Activated T-helper 9 cell treated with anti-CD3 and anti-CD28 coated beads, Interleukin-2, amount 50 U/mL, for 16 hours (primary cell): Measurements from ENCODE around the gene GTF3C1.
A peak's percentile ranks its signal among the peaks of the same experiment; 100 is the strongest.

Source experiments
- DNase-seq: peaks from one replicate; pipeline ENCODE4 v3.0.0-alpha.2; 2020; ENCODE audit warnings: low read depth

The GTF3C1 gene

DNA sequence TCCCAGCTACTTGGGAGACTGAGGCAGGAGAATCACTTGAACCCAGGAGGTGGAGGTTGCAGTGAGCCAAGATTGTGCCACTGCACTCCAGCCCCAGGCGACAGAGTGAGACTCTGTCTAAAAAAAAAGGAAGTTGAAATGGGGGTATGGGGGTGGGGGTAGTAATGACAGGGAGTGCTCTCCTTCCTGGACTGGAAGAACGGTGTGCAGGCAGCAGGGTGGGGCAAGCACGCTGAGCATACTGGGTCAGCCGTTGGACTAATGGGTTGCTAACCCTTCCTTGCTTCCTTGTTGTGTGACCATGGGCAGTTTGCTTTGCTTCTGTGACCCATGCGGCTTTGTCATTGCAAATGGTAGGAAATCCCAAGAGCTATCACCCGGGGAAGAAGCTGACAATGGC is 16.7 kb upstream of the GTF3C1 start:
- no peak for DNase-seq

DNA sequence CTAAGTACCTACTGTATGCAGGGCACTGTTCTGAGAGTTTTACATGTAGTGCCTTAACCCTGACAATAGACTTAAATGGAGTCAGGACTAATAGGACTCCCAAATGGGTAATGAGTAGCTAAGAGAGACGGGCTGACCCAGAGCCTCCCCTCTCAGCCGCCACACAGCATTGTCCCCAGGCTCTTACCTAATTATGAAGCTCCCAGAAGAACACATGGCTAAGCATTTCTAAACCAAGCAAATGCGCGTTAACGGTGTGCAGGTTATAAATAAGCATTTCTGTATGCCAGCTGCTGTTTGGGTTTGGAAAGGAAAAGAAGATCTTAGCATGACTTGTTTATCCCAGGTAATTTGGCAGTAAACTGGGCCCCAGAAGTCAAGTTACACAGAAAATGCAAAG is 14.5 kb upstream of the GTF3C1 start:
- no peak for DNase-seq

DNA sequence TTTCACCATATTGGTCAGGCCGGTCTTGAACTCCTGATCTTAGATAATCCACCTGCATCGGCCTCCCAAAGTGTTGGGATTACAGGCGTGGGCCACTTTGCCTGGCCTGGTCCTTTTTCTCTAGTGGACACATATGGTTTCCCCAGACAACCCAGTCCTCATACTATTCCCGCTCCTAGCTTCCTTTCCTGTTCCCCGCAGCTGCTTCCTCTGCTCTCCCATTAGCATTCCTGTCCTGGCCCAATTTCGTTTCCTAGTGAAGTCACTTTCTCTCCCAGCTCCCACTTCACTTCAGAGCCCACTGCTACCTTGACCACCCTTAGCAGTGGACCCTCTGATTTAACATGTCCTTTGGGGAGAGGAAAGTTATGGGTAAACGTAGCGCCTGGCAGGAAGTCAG is 11.5 kb upstream of the GTF3C1 start:
- no peak for DNase-seq

DNA sequence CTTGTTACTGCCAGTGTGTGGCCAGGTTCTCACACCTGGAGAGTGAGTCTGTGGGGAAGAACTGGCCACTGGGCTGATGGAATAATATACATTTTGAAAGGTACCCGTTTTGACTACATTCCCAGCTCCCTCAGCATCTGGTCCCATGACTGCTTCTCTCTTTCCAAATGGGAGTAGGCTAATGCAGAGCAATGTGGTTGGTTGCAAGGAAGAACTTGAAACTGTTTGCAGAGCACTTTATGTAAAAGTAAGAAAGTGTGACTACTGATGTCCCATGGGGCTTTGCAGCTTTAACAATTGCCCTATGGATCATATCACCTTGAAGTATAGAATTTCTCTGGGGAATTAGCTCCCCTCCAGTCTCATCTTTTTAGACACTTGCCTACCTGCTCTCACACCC is 9.2 kb upstream of the GTF3C1 start:
- no peak for DNase-seq

DNA sequence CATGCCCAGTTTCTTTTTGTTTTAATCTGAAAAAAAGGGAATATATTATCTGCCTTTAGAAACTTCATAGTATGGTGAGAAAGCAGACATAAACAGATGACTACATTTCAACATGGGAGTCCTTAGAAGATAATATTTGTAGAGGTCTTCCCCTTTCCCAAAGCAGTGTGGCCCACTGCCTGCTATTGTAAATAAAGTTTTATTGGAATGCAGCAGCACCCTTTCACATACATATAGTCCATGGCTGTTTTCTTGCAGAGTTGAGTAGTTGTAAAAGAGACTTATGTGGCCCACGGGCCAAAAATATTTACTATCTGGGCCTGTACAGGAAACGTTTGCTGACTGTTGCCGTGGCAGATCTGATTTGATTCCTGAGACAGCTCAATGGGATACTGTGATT is 8.7 kb upstream of the GTF3C1 start:
- no peak for DNase-seq

DNA sequence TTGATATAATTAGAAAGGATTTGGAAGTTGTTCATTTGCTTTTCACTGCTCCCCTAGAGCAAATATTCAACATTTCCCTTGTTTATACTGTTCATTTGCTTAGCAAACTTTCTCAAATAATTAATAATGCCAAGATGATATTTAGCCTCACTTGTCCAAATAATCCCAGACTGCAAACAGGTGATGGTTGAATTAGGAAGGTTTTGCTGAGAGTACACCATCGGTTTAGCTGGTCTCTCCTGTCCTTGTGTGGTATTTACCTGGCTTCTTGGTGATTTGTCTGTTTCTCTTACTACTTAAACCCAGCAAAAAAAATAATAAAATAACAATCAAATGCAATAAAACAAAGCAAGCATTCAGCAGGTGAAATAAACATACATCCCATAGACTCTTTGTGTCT is 6.8 kb upstream of the GTF3C1 start:
- DNase-seq, result no peak

DNA sequence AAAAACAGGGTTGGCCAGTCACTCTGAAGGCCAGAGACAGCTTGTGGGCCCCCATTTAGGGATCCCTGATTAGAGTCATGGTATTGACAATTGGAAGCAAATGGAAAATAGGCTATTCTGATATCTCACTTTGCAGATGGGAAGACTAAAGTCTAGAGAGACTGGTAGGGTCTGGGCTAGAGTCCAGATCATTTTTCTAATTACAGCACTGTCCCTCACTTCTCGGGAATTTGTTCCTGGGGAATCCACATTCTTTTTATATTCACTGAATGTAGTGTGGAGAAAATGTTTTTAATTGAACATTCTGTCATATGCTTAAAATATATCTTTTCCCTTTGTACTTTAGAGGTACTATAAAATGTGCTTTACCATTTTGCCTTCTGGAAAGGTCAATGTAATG is 1.3 kb upstream of the GTF3C1 start:
- no peak for DNase-seq

DNA sequence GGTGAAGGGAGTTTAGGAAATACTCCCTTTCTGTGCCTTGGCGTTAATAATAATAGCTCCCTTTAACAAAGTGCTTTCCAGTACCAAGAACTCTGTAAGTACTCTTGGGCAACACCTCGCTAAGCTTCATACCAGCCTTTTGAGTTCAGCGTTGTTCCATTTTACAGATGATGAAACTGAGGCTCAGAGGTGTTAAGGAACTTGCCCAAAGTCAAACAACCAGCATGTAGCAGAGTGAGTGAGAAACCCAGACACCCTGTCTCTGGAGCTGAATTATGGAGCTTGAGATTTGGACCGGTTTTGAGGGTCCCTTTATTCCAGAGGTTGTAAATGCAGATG is 838 bp upstream of the GTF3C1 start:
- DNase-seq, result no peak

DNA sequence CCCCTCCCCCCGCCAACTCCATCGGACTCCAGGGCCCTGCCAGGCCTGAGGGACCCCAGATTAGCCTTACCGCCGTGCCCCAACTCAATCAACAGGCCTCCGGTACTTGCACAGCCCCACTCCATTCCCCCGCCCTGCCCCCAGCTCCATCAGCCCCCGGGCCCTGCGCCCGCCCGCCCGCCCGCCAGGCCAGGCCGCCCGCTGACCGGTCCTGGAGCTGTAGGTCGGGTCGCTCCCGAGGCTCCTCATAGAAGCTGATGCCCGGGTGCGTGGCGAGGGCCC is 308 bp downstream of the GTF3C1 start:
- peak; percentile 1 for DNase-seq

DNA sequence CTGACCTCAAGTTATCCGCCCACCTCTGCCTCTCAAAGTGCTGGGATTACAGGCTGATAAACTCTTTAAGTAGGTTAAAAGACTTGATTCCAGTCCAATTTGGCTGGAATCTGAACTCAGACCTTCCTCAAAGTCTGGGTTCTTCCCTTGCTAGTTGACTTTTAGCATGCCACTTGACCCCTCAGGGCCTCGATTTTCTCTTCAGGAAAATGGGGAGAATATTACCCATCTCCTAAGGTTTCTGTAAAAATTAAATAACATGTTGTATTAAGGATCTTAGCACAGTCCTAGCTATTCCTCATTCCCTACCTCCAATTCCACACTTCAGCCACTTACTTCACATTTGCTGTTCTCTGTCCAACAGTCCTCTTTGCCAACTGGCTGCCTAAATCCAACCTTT is 1.9 kb downstream of the GTF3C1 start:
- DNase-seq, result no peak

DNA sequence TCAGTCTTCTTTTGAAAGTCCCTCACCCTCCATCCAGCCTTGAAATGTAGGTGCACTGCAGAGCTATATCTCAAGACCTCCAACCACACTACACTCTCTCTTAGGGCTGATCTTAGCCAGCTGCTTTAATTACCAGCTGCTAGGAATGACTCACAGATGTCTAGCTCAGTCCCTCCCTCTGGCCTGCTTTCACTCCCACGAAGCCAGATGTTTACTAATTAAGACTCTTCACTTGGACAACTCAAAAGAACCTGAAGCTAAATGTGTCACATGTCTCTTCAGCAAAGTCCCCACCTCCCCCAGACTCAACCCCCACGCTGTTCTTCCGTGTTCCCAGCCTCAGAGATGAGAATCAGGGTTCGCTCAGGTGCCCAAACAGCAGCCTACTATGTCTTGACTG is 2.6 kb downstream of the GTF3C1 start:
- no peak for DNase-seq

DNA sequence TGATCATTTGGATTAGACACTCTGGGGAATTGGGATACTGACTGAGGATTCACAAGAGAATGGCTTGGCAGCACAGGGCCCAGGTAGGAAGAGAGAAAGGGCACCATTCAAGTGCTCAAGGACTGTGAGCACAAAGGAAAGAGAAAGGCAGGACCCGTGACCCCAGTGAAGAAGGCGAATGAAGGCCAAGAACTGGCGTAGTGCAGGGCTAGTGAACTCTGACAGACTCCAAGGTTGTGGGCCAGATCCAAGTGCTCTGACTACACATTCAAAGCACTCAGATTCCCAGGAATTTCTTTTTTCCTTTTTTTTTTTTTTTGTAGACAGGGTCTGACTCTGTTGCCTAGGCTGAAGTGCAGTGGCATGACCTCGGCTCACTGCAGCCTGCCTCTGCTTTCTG is 5.0 kb downstream of the GTF3C1 start:
- no peak for DNase-seq

DNA sequence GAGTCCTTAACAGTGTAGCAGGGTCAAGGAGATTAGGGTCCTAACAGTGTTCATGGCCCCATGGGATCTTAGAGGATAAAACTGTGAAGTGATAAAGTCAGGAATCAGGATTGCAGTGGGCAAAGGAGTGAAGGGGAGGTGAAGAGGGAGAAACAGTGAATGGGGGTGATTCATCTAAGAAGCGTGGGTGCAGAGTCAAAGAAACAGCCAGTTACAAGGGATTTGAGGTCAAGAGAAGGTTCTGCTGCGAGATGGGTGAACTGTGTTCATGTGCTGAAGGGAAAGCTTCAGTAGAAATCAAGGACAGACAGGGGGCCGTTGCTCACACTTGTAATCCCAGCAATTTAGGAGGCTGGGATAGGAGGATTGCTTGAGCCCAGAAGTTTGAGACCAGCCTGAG is 5.9 kb downstream of the GTF3C1 start:
- no peak for DNase-seq

DNA sequence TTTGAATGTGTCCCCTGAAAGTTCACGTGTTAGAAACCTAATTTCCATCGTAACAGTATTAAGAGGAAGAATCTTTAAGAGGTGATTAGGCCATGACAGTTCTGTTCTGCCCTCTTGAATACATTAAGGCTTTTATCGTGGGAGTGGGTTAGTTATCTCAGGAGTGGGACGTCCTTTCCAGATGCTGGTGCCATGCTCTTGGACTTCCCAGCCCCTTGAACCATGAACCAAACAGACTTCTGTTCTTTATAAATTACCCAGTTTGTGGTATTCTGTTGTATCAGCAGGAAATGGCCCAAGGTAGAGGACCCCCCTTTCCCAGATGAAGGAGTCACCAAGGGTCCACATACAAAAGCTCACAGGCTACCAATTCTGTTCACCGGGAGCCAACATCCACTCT is 10.1 kb downstream of the GTF3C1 start:
- no peak for DNase-seq

DNA sequence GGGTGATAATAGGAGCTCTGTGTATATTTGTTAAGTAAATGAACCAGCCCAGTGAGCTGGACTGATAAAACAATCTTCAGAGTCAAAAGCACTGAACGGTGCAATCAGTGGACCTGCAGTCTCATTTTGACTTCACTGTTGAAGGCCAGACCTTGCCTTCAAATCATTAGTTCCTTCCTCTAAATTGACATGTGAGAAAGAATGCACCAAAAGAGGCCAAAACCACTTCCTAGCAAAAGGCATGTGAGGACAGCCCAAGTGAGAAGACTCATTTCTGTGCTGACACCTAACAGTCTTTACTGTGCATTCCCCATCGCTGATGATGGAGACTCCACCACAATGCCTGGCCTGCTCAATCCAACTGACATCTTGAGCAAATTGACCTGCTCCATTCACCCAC is 10.6 kb downstream of the GTF3C1 start:
- DNase-seq, result no peak

DNA sequence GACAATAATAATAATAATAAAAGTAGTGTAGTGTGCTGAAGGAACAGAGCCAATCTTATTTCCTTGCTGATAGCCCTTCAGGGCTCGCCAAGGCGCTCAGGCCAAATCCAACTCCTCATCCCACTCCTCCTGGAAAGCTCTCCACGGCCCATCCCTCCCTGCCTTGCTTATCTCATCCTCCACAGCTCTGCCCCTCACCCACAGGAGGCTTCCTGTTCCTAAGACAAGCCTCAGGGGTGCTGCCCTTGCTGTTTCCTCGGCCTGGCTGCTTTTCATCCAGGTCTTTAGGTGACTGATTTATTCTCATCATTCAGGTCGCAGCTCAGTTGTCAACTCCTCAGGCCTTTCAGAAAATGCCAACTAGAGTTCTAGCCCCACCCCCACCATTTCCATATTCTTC is 11.2 kb downstream of the GTF3C1 start:
- no peak for DNase-seq

DNA sequence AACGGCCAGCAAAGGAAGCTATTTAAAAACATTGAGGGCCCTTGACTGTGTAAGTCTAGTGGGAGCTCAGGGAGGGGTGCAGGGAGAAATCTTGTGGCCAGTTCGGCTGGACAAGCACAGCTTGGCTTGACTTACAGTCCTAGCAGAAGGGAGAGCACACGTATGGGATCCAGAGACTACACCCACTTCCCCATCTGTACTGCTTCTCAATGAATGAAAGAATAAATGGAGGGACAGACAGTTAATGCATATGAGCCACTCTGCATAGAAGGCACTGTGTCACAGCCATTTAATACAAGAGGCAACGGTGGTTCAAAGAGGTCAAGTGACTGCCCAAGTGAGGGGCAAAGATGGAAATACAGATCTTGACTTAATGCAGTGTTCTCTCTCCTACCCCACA is 15.5 kb downstream of the GTF3C1 start:
- no peak for DNase-seq

DNA sequence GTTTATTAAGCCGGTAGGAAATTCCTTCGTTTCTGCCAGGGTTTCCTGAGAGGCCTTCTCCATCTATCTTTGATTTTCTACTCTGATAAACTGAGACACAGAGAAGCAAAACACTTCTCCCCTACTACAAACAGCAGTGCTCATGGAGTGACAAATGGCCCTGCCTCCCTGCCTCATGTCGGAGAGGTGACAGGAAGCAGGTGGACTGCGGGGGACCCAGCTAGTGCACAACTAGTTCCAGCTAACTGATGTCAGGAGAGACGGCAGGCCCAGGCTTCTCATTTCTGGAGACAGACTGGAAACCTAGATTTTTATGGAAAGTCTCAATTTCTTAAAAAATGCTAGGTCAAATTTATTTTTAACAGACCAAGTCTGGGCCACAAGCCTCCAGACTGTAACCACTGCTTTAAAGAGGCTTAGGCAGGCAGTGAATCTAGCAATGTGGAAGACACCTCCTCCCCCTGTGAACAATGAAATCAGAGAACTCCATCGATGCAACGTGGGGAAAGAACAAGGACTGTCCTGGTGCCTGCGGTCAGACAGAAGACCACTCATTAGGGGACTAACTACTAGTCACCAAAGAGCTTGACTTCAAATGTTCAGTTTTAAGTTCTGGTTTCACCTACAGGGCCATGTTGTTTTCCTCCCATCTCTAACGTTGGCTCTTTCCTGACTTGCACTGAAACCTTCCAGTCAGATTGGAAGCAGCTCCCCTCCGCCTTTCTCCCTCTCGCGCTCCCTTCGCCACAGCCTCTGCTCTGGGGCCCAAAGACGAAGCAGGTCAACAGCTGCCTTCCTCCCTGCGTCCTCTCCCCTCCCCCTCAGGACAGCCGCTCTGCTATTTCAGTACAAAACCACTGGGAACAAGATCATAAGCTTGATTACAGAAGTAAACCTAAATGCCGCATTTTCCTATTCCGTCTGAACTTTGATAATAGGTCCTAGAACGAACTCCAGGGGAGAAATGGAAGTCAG is 17.6 kb downstream of the GTF3C1 start:
- DNase-seq, result no peak

DNA sequence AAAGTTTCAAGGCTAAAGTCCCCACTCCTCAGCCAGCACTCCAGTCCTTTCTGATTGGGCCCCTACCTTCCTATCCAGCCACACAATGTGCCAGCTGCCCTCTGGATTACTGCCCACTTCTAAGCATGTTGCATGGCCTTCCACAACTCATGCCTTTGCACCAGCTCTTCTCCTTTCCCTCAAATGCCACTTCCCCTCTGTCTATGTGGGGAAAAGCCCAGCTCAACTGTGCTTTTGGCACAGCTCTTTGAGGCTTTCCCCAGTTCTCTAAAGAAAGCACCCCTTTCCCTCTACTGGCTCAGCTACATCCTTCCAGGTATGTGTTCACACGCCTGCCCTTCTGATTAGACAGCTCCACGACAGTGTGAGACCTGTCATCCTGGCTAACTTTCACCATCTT is 18.5 kb downstream of the GTF3C1 start:
- DNase-seq, result no peak

DNA sequence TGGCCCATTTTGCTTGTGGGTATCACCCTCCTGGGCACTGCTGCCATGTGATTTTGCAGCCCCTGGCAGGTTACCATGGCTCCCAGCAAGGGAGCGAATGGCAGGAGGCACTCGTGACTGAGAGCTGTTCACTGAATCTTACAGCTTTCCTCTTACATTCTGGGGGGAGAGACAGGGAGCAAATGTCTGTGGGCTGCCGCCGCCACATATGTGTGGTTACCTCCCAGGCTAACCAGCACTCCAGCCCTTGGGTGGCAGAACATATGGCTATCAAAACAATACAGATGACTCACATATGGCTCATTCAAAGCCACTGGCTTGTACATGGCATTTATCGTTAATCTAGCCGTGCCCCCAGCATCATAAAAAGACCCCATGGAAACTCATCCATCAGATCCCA is 19.8 kb downstream of the GTF3C1 start:
- no peak for DNase-seq

DNA sequence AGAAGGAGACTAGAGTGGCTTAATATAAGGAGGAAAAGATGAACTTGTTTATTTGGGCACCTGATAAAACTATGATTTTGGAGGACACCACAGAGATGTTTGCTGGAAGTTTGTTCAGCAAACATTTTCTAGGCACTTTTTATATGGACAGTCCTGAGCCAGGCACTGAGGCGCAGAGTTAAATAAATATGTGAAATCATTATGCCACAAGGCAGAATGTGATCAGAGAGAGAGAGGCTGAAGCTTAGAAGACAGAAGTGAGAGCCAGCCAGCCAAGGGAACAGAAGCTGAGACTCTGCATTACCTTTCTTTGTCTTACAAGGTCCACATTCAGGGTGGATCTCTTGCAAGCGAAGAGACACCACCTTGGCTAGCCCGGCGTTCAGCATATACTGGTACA is 21.4 kb downstream of the GTF3C1 start:
- no peak for DNase-seq

DNA sequence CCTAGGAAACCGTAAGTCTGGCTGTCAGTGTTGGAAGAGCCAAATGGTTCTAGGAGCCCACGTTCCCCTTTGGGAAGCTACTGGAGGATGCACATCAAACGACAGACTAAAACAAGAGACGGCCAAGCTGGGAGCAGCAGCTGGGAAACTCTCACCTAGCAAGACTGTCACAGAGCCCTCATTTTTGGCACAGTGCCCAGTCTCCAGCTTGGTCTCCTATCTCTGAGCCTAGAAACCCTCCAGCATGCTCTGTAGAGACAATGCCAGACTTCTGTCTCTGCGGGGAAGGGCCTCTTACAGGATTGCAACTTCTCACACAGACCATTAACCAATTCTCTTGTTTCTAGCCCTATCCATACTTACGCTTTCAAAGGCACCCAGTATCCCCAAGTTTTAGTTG is 23.5 kb downstream of the GTF3C1 start:
- no peak for DNase-seq

DNA sequence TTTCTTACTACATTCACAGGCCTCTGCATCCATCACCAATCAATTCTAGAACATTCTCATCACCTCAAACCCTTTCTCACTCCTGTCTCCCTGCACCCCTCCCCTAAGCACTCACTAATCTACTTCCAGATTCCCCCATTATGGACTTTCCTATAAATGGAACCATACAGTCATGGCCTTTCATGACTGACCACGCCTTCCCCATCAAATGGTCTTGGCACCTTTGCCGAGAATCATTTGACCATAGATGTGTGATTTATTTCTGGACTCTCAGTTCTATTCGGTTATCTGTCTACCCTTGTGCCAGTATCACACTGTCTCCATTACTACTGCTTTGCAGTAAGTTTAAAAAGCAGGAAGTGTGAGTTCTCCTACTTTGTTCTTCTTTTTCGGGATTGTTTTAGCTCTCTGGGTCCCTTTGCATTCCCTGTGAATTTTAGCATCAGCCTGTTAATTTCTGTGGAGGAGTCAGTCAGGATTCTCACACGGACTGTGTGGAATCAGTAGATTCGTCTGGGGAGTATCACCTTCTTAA is 27.5 kb downstream of the GTF3C1 start:
- DNase-seq, result no peak

DNA sequence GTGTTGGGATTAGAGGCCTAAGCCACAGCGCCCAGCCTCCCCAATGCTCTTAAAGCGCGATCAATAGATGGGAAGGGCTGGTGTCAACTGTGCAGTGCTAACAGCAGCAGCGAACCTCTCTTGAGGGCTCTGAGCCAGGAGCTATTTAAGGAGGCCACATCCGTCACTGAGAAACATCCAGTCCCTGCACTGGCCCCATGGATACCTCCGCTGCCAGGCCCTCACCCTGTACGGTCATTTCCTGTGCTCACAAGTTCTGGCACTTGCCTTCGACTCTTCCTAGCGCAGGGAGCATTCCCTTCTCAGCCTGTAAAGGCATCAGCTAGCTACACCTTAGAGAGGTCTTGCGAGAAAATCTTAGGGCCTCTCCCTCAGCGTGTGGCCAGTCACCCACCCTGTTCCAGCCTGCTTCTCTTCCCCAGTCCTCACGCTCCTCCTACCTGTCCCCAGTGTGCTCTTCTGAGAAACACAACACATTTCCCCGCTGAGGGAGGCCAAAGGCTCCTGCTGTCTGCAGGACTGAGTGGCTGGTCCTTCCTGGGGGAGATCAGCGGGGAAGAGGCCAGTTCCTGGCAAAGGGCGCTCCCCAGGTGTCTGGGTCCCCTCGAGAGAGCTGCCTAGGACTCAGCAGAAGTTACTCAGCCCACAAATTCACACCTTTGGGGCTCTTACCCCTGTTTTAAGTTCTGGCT is 28.6 kb downstream of the GTF3C1 start:
- no peak for DNase-seq
